GM18520 (cell line): ENCODE results near the gene FOXO1.
A peak's percentile ranks its signal among the peaks of the same experiment; 100 is the strongest.
"Not testable (repeated sequence)": the region's sequence is repeated elsewhere in the genome, so short reads cannot be mapped to it uniquely, and the experiment has no call there.

Source experiments
- ATAC-seq: cut with Tn5 transposase; IDR thresholded peaks from one replicate; pipeline ENCODE4 v1.9.1; 2021; ENCODE audit not compliant: unreplicated experiment

FOXO1 gene

GRCh38 chr13:40666045-40666932 is at the start of gene FOXO1:
Gene FOXO1, minus strand, starts transcription at chr13:40666641. Its CDS starts 429 bp downstream, at chr13:40666212.
- ATAC-seq: peak; percentile 44

DNA sequence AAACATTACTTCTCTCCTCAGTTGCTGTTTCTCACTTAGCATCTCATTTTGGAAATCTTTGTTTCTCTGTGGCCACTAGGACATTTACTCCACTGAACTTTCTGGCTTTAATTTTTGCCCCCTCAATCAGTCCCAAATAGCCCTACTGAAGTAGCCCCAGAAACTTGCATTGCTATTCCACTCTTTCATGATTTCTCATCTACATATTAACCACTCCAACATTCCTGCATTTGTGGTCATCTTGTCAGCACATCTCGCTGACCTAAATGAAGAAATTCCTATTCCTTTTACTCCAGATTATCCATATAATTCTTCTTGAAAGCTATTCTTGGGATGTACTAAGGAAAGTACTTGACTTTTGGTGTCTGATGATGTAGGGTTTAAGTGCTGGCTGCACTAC is 48.0 kb upstream of the FOXO1 start:
- not testable (repeated sequence) for ATAC-seq

DNA sequence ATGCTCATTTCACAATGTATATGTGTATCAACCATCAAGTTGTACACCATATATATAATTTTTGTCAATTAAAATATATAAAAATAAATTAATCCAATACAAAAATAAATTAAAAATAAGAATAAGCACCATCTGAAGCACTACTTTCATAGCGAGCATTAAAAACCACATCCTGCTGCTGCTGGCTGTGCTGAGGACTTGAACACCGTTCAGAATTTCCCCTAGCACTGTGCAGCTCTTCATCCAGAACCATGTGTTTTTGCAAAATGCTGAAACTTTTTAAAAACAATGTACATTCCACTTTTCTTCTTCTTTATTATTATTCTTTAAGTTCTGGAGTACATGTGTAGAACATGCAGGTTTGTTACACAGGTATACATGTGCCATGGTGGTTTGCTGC is 40.0 kb upstream of the FOXO1 start:
- ATAC-seq: no peak

- ATAC-seq: no peak
Measured at GRCh38 chr13:40697711-40698110, 31.3 kb upstream of the FOXO1 start.

GRCh38 chr13:40694426-40694825 is 28.0 kb upstream of the FOXO1 start:
- ATAC-seq: no peak

DNA sequence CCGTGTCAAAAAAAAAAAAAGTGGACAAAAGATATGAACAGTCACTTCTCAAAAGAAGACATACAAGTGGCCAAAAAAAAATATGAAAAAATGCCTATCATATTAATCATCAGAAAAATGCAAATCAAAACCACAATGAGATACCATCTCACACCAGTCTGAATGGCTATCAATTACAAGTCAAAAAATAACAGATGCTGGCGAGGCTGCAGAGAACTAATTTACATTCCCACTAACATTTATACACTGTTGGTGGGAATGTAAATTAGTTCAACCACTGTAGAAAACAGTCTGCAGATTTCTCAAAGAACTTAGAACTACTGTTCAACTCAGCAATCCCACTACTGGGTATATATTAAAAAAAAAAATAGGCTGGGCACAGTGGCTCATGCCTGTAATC is 26.5 kb upstream of the FOXO1 start:
- ATAC-seq: peak; percentile 90

- ATAC-seq: no peak
Measured at GRCh38 chr13:40688781-40689180, 22.3 kb upstream of the FOXO1 start.

DNA sequence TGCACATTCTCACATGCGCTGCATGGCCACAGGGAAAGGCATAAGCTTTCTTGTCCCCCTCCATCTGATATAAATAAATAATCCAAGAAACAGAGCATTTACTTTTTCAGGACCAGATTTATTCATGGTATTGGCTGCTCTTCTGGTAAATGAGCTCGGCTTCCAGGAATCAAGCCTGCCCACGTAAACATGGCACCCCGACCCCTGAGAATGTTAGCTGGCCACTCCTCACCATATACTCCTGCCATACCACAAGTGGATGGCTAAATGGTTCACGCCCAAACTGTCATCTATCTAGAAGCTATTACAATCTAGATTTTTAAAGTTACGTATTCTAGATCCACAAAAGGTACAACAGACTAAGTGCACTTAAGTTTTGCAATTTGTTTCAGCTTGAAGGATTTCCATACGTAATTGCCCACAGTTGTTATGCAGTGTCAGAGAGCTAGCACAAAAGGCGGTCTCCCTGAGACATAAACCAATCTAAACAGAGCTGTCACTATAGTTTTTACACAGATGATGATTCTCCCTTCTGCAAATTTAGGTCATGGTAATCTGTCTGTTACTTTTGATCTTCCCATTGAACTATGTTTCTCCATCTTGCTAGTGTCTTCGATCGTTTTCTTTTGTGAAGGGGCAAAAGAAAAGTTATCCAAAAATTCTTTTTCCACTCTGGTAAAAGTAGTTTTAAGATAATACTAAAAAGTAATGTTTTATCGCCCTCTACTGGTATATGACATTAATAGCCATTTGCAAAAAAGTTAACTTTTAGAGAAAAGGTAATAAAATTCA is 16.2 kb upstream of the FOXO1 start:
- no peak for ATAC-seq

- ATAC-seq: no peak
Measured at GRCh38 chr13:40681341-40682146, 15.1 kb upstream of the FOXO1 start.

DNA sequence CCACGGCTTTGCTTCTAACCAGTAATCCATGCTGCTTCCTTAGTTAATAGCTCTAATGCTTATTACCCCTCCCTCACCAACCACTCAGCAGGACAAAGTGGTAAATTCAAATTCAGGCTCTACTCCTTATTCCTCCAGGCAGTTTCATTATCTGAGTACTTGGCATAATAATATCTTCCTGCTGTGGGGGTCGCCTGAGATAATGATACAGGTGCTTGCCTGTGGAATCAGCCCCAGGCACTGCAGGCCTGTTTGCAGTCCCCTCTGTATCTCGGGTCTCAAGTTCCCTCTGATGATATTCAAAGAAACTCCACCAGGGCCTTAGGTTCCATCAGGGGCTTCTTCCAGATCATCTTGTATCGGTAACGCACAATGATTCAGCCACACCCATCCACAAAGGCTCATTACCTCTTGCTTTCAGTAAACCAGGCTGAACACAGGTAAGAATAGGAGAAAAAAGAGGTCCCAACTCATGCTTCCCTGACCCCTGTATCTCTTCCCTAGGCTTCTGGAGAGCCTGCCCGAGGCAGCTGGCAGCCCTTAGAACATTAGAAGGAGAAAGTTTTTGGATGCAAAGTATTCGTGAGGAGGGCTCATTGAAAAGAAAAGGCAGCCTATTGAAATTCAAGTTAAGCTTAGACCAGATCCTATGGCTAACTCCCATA is 14.3 kb upstream of the FOXO1 start:
- no peak for ATAC-seq

DNA sequence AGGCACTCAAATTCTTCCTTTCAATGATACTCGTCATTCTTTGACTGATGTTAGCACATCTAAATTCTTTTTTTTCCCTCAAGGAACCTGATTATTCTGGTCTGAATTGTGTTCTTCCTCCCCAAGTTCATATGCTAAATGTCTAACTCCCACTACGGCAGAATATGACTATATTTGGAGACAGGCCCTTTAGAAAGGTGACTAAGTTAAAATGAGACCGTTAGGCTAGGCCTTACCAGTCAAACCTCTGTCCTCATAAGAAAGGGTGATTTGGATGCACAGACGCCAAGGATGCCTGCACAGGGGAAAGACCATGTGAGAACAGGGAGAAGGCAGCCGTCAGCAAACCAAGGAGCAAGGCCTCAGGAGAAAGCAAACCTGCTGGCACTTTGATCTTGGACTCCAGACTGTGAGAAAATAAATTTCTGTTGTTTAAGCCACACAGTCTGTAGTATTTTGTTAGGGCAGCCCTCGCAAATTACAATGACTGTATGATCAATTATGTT is 13.1 kb upstream of the FOXO1 start:
- ATAC-seq: no peak

DNA sequence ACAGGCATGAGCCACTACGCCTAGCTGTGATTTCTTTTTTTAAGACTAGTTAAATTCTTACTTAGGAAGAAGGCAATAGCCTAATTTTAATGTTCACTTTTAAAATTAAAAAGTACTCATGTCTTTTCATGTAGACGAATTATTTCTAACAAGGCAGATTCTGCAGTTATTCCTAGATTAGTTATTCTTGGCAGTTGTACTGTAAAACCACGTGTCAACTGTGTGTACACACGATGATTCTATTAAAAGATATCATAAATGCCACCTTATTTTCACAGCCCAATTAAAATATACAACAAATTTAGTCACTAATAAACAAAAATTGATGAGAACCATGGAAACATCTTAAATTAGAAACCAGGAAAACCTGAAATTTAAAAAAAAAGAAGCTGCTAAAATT is 10.6 kb upstream of the FOXO1 start:
- ATAC-seq: no peak

DNA sequence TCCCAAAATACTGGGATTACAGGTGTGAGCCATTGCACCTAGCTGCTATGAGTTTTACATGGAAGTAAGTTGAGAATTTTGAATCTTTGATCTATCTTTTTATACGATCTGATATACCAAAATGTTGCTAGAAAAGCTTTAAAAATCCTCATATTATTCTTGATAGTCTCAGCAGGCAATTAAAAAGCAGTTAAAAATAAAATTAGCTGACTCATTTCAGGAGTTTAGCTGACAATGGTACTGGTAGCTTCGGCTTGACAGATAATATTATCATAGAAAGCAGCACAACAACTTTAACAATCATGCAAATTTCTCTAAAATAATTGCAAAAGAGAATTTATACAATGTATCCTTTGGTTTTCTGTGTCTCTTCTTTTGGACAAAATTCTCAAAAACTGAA is 9.6 kb upstream of the FOXO1 start:
- ATAC-seq: no peak

DNA sequence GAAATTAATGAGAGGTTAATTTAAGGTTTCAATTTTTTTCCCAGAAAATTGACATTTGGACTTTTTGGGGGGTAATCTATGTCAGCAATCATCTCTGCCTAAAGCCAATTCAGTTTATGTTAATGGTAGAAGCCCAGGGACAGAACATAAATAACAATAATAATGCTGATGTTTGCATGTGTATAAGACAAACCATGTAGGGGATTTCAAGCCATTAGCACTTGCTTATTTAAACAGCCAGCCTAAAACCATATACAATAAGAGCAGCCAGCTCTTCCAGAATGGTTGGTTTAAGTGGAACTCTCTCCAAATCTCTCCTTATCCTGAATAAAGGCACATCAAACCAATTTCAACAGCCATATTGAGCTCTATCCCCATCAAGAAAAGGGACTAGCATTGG is 7.0 kb upstream of the FOXO1 start:
- ATAC-seq: no peak

- ATAC-seq: no peak
Measured at GRCh38 chr13:40672765-40673397, 6.4 kb upstream of the FOXO1 start.

DNA sequence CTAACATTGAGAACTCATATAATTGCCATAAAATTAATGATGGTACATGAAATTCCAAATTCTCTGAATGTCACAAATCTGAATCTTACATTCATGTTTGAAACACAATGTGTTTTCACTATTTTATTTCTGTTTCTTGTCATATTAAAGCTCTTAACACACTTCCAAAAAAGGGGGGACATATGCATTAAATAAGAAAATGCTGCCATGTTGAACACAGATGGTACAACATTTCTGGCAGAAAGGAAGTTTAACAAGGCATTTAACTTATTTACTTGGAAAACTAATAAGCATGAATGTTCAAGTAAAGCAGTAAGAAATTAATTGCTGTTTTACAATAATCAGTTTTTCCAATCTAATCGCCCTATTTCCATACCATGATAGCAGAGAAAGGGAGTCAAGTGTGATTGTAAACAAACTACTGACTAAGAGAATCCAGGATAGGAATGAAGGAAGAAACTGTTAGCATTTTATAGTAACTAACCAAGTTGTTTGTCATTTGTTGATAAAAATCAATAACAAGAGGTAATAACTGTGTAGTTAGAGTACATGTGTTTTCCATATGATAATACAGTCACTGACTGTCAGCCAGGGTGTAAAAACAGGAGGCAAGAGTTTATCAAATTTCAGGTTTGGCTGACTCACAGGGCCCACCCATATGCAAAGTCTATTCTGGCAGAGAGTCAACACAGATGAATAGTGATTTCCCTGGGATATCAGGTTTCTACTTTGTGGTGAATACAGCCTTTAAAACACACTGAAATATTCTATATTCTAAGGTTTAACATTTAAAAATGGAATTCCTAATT is 5.7 kb upstream of the FOXO1 start:
- no peak for ATAC-seq

DNA sequence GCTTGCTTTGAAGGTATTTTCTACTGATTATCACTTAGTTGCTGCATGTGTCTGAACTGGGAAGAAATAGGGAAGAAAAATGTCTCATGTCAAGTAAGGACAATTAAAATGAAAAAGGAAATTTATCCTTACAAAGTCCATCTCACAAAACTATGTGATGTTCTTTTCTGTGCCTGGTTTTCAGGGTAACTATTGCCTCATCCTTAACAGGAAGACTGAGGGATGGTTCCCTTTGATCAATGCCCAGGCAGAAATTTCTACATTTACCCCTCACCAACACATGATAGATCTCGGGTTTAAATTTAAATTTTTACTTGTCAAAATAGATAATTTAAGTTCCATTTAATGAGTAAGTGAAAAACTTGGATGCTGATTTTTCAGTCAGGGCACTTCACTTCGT is 3.9 kb upstream of the FOXO1 start:
- ATAC-seq: no peak

DNA sequence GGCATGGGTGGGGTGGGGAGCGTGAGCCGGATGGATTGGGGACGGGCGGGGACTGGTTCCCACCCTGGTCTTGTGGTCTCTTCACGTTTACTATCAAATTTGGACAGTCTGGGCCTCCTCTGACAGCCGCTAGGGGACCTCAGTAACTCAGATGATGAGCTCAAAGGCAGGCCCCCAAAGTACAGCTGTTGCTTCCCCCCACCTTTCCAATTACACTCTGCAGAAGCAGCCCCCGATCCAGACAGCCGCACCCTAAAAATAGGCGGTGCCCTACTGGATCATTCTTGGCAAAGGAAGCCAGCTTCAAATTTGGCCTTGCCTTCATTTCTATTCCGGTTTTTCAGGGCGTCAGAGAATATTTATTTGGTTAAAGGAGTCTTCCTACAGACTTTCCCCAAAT is 1.9 kb upstream of the FOXO1 start:
- no peak for ATAC-seq

- ATAC-seq: no peak
Measured at GRCh38 chr13:40667622-40667978, 1.2 kb upstream of the FOXO1 start.
